Pancreas (tissue), 10 donors: ENCODE data around the gene RBM10. TPM values are rescaled to one million over a fixed set of nuclear protein-coding genes. Genes with fewer than 3 reads are reported as not detected.

ENCODE experiments used
- ATAC-seq, 4 donors: fragments of 200-7000 bp; cut with Tn5 transposase; one replicate each; pipeline versions ENCODE4 v1.8.0 to v1.9.1; 2020; ENCODE audit warnings: mild to moderate bottlenecking in 4 of 4, moderate library complexity in 4 of 4
- DNase-seq, 6 donors: peaks; one replicate each; pipeline ENCODE4 v3.0.0-alpha.2; 2020
- FAIRE-seq: peaks from 2 replicates; lab custom pipeline; 2012; peaks lifted over from hg19 to GRCh38; lab: Jason Lieb, UNC
- H3K27ac ChIP-seq, 4 donors: fragments of 200-600 bp; sonication (generic); 1 replicate in 3 of 4; 2 replicates in 1 of 4; pipeline versions ENCODE4 v1.5.0 to v1.8.0; 2020
- H3K27me3 ChIP-seq, 4 donors: fragments of 200-600 bp; one replicate each; pipeline ENCODE4 v1.8.0; 2021
- H3K36me3 ChIP-seq, 3 donors: fragments of 200-600 bp; sonication (generic) in 1 of 3; one replicate each; pipeline versions ENCODE4 v1.5.0 to v1.8.0; 2020 to 2021
- H3K4me1 ChIP-seq, 3 donors: fragments of 200-600 bp; one replicate each; pipeline ENCODE4 v1.8.0; 2021
- H3K4me3 ChIP-seq, 4 donors: fragments of 200-600 bp; sonication (generic) in 2 of 4; one replicate each; pipeline versions ENCODE4 v1.5.0 to v1.8.0; 2020 to 2021
- H3K9me3 ChIP-seq, 4 donors: fragments of 200-600 bp; one replicate each; pipeline ENCODE4 v1.8.0; 2021
- WGBS, 2 donors: extraction: QIAGEN DNeasy Blood & Tissue Kit; methylation state at CpG; one replicate each; pipeline ENCODE4 v1.1.7; 2013; 5-methylcytosine and 5-hydroxymethylcytosine counted together
- intact Hi-C, 3 donors: fragments of 100-400 bp; cut with DNase I; formaldehyde crosslinking; loops; one replicate each; pipeline versions ENCODE4 v1.11.1 to v1.14.2; 2022
- polyA plus RNA-seq, 2 donors: library from polyadenylated mRNA; stranded (reverse); fragments of 200-250 nt; gene quantifications; one replicate each; pipeline ENCODE4 v1.2.3, GENCODE V29; 2013
- total RNA-seq, 6 donors: library from RNA; stranded (reverse); fragmentation: NEBNext Ultra II Directional in 4 of 6; extraction: Animal tissue kit (Norgen Biotek cat#: 25700) in 4 of 6; gene quantifications; one replicate each; pipeline versions ENCODE4 v1.2.1 to v1.2.4, GENCODE V29; 2021 to 2023
- TF ChIP-seq, protein P1 (sequence below), 4 donors: fragments of 200-600 bp; sonication (generic) in 3 of 4; IDR thresholded peaks; one replicate each; pipeline versions ENCODE4 v1.5.0 to v1.8.0; 2021; ENCODE audit warnings: antibody characterized with exemption in 4 of 4
- donor health status: healthy with polysubstance abuse.
- donor health status: DM: no; HTN: no; CAD: no; lungs with moderate emphysema.
- donor health status: DM: no; HTN: no; CAD: no.
- donor health status: control.
- donor health status: control.
- donor health status: Bipolar disorder and iron deficiency.
- donor health status: DM: yes; HTN: yes; CAD: no.
- donor health status: DM: no; HTN: no; CAD: no.
- donor health status: DM: no; HTN: no; CAD: no.
- donor health status: DM: yes; HTN: yes; CAD: no.

The RBM10 gene
- total and polyA plus RNA-seq, 8 donors, result 13.3 to 42.0 (median 21.3) TPM

DNA sequence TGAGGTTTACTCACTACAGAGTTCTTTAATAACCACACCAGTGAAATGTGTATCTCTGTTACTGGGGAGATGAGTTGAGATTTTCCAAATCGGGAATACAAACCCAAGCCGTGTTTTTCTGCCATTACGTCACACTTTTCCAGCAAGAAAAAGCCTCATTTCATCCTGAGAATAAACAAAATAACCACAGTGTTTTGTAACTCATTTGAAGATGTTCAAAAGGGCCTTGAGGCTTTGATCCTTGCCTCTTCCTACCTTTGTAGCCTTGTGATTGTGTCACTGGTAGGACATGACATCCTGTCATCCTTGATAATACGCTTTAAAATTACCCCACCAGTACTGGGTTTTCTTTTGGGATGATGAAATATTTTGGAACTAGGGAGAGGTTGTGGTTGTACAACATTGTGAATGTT, 90.7 kb downstream of the RBM10 start:
- Histone ChIP-seq H3K4me1 (no peaks in the 10 kb centered on the region), H3K9me3 (no peaks in the 10 kb centered on the region), H3K27ac (no peak overlapping the region), H3K4me3 (no peak overlapping the region), H3K27me3 (peaks cover 0 to 10% (median 0%) of the 10 kb centered on the region in 4 donors), H3K36me3 (no peaks in the 10 kb centered on the region)
- TF ChIP-seq, protein P1, sequence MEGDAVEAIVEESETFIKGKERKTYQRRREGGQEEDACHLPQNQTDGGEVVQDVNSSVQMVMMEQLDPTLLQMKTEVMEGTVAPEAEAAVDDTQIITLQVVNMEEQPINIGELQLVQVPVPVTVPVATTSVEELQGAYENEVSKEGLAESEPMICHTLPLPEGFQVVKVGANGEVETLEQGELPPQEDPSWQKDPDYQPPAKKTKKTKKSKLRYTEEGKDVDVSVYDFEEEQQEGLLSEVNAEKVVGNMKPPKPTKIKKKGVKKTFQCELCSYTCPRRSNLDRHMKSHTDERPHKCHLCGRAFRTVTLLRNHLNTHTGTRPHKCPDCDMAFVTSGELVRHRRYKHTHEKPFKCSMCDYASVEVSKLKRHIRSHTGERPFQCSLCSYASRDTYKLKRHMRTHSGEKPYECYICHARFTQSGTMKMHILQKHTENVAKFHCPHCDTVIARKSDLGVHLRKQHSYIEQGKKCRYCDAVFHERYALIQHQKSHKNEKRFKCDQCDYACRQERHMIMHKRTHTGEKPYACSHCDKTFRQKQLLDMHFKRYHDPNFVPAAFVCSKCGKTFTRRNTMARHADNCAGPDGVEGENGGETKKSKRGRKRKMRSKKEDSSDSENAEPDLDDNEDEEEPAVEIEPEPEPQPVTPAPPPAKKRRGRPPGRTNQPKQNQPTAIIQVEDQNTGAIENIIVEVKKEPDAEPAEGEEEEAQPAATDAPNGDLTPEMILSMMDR (IDR thresholded peaks at IDR 0.05), result no peak
- DNase-seq, result no peak
- WGBS, 2 donors, result 75 to 80% methylated on average over 4 of the region's 4 CpGs
- intact Hi-C loops, result no loop called here
- FAIRE-seq, result no peak
- ATAC-seq, result no peak

Other genes with a start within 250 kb of the RBM10 start
- 10 to 100 TPM in 2 of 6 donors, 1 to 10 TPM in 4; 8.0 to 11.9 (median 9.5) TPM for gene JADE3, start 232.8 kb upstream of the RBM10 start, total RNA-seq
- gene JADE3, start 232.8 kb upstream of the RBM10 start, polyA plus RNA-seq, result 1 to 10 TPM; 2.7 to 3.4 TPM
- 10 to 100 TPM; 11.2 to 30.1 (median 20.0) TPM for gene RGN, start 66.8 kb upstream of the RBM10 start, total RNA-seq
- gene RGN, start 66.8 kb upstream of the RBM10 start, polyA plus RNA-seq, result 10 to 100 TPM; 21.3 to 32.1 TPM
- gene NDUFB11, start 519 bp upstream of the RBM10 start, total RNA-seq, result 10 to 100 TPM; 33.7 to 49.3 (median 45.8) TPM
- gene NDUFB11, start 519 bp upstream of the RBM10 start, polyA plus RNA-seq, result 10 to 100 TPM; 41.5 to 51.4 TPM
- 100 to 1,000 TPM in 1 of 6 donors, 10 to 100 TPM in 5; 49.0 to 117 (median 64.0) TPM for gene UBA1, start 48.6 kb downstream of the RBM10 start, total RNA-seq
- 100 to 1,000 TPM in 1 of 2 donors, 10 to 100 TPM in 1; 62.2 to 101 TPM for gene UBA1, start 48.6 kb downstream of the RBM10 start, polyA plus RNA-seq
- gene CDK16, start 73.5 kb downstream of the RBM10 start, total RNA-seq, result 10 to 100 TPM; 29.9 to 47.9 (median 34.5) TPM
- gene CDK16, start 73.5 kb downstream of the RBM10 start, polyA plus RNA-seq, result 10 to 100 TPM; 42.6 to 46.2 TPM
- 10 to 100 TPM; 17.6 to 31.6 (median 22.5) TPM for gene USP11, start 87.8 kb downstream of the RBM10 start, total RNA-seq
- gene USP11, start 87.8 kb downstream of the RBM10 start, polyA plus RNA-seq, result 10 to 100 TPM; 30.8 to 58.4 TPM
- gene ZNF157, start 225.4 kb downstream of the RBM10 start, total RNA-seq, result under 1 TPM in 5 of 6 donors, not detected in 1; 0.04 to 0.28 (median 0.14) TPM
- gene ZNF157, start 225.4 kb downstream of the RBM10 start, polyA plus RNA-seq, result under 1 TPM; 0.08 to 0.14 TPM